K562 (cell line): ENCODE measurements around the gene PRDM16. TPM values are rescaled to one million over a fixed set of nuclear protein-coding genes. Genes with fewer than 3 reads are reported as not detected.

Experiments used
- ATAC-seq: fragments of 200-7000 bp; cut with Tn5 transposase; 3 replicates; pipeline ENCODE4 v1.9.1; 2020; ENCODE audit warnings: moderate library complexity
- BruUV-seq: library from RNA; stranded (reverse); fragments of 400-500 nt; replicated peaks from 2 replicates; lab custom pipeline; 2021; lab: Mats Ljungman, UMichigan
- CTCF ChIA-PET: fragments of 300-600 bp; formaldehyde crosslinking; extraction: SDS; loops from one replicate; lab custom pipeline; 2021; ENCODE audit warnings: low intra/inter-chr PET ratio; lab: Yijun Ruan, JAX
- POLR2A ChIA-PET: fragments of 300-600, 350-650 bp; sonication (Branson Sonifier 250); formaldehyde crosslinking; extraction: SDS; loops from one replicate; lab custom pipeline; 2021; ENCODE audit warnings: antibody characterized with exemption, inconsistent platforms; lab: Yijun Ruan, JAX
- DNase-seq, 4 experiments: peaks; one replicate each; pipeline versions ENCODE4 v3.0.0 to v3.0.0-alpha.2; 2011 to 2018; ENCODE audit warnings: low spot score in 3 of 4, mixed read lengths in 3 of 4; ENCODE audit errors: extremely low read depth in 1 of 4
- FAIRE-seq: peaks from 2 replicates; lab custom pipeline; 2011; peaks lifted over from hg19 to GRCh38; lab: Jason Lieb, UNC
- H2AFZ ChIP-seq: 2 replicates; pipeline ENCODE4 v1.6.0; 2011; ENCODE audit warnings: low read depth, low read length, control low read depth, inconsistent platforms
- H3K27ac ChIP-seq: fragments of 200-600 bp; 3 replicates; pipeline ENCODE4 v1.8.0; 2011; ENCODE audit warnings: low read depth, mild to moderate bottlenecking, control low read depth, inconsistent platforms, low read length, moderate library complexity, mixed read lengths; ENCODE audit errors: extremely low read depth
- H3K27me3 ChIP-seq, 2 experiments: fragments of 300-600 bp in 1 of 2; 2 replicates in 1 of 2; 3 replicates in 1 of 2; pipeline versions ENCODE4 v1.6.0 to v1.8.0; 2011; ENCODE audit warnings: inconsistent platforms in 2 of 2, low read length in 2 of 2, mild to moderate bottlenecking in 1 of 2, mixed read lengths in 1 of 2, moderate library complexity in 1 of 2; ENCODE audit not compliant: control insufficient read depth in 2 of 2, insufficient read depth in 2 of 2
- H3K36me3 ChIP-seq: fragments of 300-600 bp; 3 replicates; pipeline ENCODE4 v1.8.0; 2011; ENCODE audit warnings: mild to moderate bottlenecking, low read length, inconsistent platforms; ENCODE audit not compliant: control insufficient read depth, insufficient read depth
- H3K4me1 ChIP-seq, 2 experiments: fragments of 200-600 bp in 1 of 2; replicated peaks in 1 of 2; 2 replicates in 1 of 2; 3 replicates in 1 of 2; pipeline versions ENCODE4 v1.5.1 to v1.8.0; 2011; ENCODE audit warnings: inconsistent platforms in 2 of 2, low read length in 2 of 2, mild to moderate bottlenecking in 1 of 2, mixed read lengths in 1 of 2, moderate library complexity in 1 of 2; ENCODE audit not compliant: control insufficient read depth in 2 of 2, insufficient read depth in 2 of 2
- H3K4me2 ChIP-seq: 2 replicates; pipeline ENCODE4 v1.6.1; 2011; ENCODE audit warnings: low read length, control low read depth, inconsistent platforms, mixed read lengths; ENCODE audit not compliant: insufficient read depth
- H3K4me3 ChIP-seq: fragments of 200-600 bp; sonication (generic), shearing (Covaris generic); 2 replicates; pipeline ENCODE4 v1.5.1; 2016; ENCODE audit warnings: control low read depth, inconsistent platforms
- H3K79me2 ChIP-seq: fragments of 200-600 bp; 3 replicates; pipeline ENCODE4 v1.8.0; 2011; ENCODE audit warnings: low read length, inconsistent platforms; ENCODE audit not compliant: control insufficient read depth, insufficient read depth
- H3K9ac ChIP-seq, 2 experiments: 2 replicates each; pipeline versions ENCODE4 v1.6.0 to v1.6.1; 2011; ENCODE audit warnings: low read depth in 2 of 2, low read length in 2 of 2, control low read depth in 1 of 2, inconsistent platforms in 1 of 2, mild to moderate bottlenecking in 1 of 2, mixed read lengths in 1 of 2; ENCODE audit not compliant: insufficient read depth in 1 of 2
- H3K9me1 ChIP-seq: one replicate; pipeline ENCODE4 v1.6.0; 2011; ENCODE audit warnings: inconsistent platforms, mild to moderate bottlenecking, low read length, moderate library complexity; ENCODE audit not compliant: control insufficient read depth, insufficient read depth
- H3K9me3 ChIP-seq: replicated peaks from 2 replicates; pipeline ENCODE4 v1.5.1; 2011; ENCODE audit warnings: low read depth, low read length, inconsistent platforms; ENCODE audit not compliant: control insufficient read depth, insufficient read depth
- H4K20me1 ChIP-seq: replicated peaks from 2 replicates; pipeline ENCODE4 v1.6.1; 2011; ENCODE audit warnings: low read length, inconsistent platforms, mixed read lengths; ENCODE audit not compliant: control insufficient read depth, insufficient read depth
- PRDM10 ChIP-seq: fragments of 450-650 bp; IDR thresholded peaks from 2 replicates; pipeline ENCODE4 v1.6.1; 2018; ENCODE audit not compliant: partially characterized antibody
- ZBTB1 ChIP-seq: sonication (generic); formaldehyde crosslinking; IDR thresholded peaks from 2 replicates; pipeline ENCODE4 v1.8.1; 2023; ENCODE audit warnings: missing genetic modification reagents, low read depth, mild to moderate bottlenecking, borderline replicate concordance
- WGBS: fragments of 100-300 bp; shearing (Covaris generic); methylation state at CpG from one replicate; pipeline ENCODE4 v1.1.6; 2016; ENCODE audit warnings: low coverage, mixed read lengths; ENCODE audit not compliant: insufficient coverage; ENCODE audit errors: missing lambda C conversion rate; 5-methylcytosine and 5-hydroxymethylcytosine counted together
- in situ Hi-C: fragments of 300-500 bp; cut with MboI; formaldehyde crosslinking; loops from 4 replicates; pipeline ENCODE4 v1.15.0; 2018; ENCODE audit warnings: inconsistent platforms, mixed read lengths
- intact Hi-C: fragments of 100-400 bp; cut with micrococcal nuclease; formaldehyde crosslinking; loops from 2 replicates; pipeline ENCODE4 v1.14.2; 2022
- polyA plus RNA-seq, 8 experiments: library from polyadenylated mRNA; depleted of rRNA in 4 of 8; stranded (reverse) in 5 of 8; unstranded in 3 of 8; fragments of >200 nt; fragmentation: Nextera tagmentation in 2 of 8; fragmentation: Illumina TruSeq in 1 of 8; extraction: Ambion mirVana in 2 of 8; extraction: Trizol in 1 of 8; gene quantifications; 2 replicates each; pipeline versions ENCODE4 v1.2.1 to v1.2.3, GENCODE V29; 2011 to 2014; ENCODE audit warnings: inconsistent platforms in 1 of 8, missing spikeins in 1 of 8
- total RNA-seq, 7 experiments: library from RNA; depleted of rRNA in 6 of 7; stranded (reverse); fragments of >200 nt in 6 of 7; fragmentation: Illumina TruSeq in 2 of 7; extraction: Trizol in 2 of 7; gene quantifications; 2 replicates each; pipeline versions ENCODE4 v1.2.1 to v1.2.3, GENCODE V29; 2011 to 2021; ENCODE audit warnings: low replicate concordance in 1 of 7

The PRDM16 gene
- total and polyA plus RNA-seq, 9 of the 15 experiments (the other 6 are each of a cell fraction or from before 2014, with no cell fraction given): 0.10 to 0.27 TPM; not detected in 7

- H3K27ac ChIP-seq: no peak overlapping the region
- no peak overlapping the region for H2AFZ ChIP-seq
- CTCF ChIA-PET: interaction anchor here (0.6 to 1.9 kb wide), 2 partner anchors 136 to 415 kb away, joined by 4 to 9 read pairs; no protein-coding TSS in a partner anchor
- H3K9me3 ChIP-seq: no peaks in the 10 kb centered on the region
- H3K4me3 ChIP-seq: no peak overlapping the region
- POLR2A ChIA-PET: interaction anchor here (0.6 to 0.7 kb wide), 2 partner anchors 148 to 168 kb away, joined by 3 read pairs; no protein-coding TSS in a partner anchor
- no peaks in the 10 kb centered on the region for H3K9me1 ChIP-seq
- intact Hi-C loops: loop anchor here (2.0 to 10.0 kb wide), 2 partner anchors 413 to 1011 kb away; partner anchors contain the start of gene PEX10
- no peaks in the 10 kb centered on the region for H3K36me3 ChIP-seq
- BruUV-seq: no TSS peak
- FAIRE-seq (no peak), DNase-seq (no peak), ATAC-seq (no peak)
- peaks cover 7% of the 10 kb centered on the region for H4K20me1 ChIP-seq
- H3K4me2 ChIP-seq: no peak overlapping the region
- peaks cover 0 to 21% of the 10 kb centered on the region in 2 experiments; a peak in 2 of 5 replicates for H3K4me1 ChIP-seq
- no peaks in the 10 kb centered on the region for H3K79me2 ChIP-seq
- TF ChIP-seq PRDM10 (peak; percentile 51), ZBTB1 (CRISPR knock-in tag) (no peak)
- H3K9ac ChIP-seq: no peak overlapping the region; a peak in 1 of 4 replicates
- H3K27me3 ChIP-seq: peaks cover 7 to 89% of the 10 kb centered on the region in 2 experiments; a peak in 4 of 5 replicates
- in situ Hi-C loops: loop anchor here (10.0 kb wide), 1 partner anchor 601 kb away; no protein-coding TSS in a partner anchor
- 7% methylated on average over 23 of the region's 44 CpGs for WGBS
These were observed 356.6 kb downstream of the PRDM16 start for GRCh38 chr1:3425486-3426215.
